Measurements from ENCODE around the gene COPS4.
"Not testable (repeated sequence)": the region's sequence is repeated elsewhere in the genome, so short reads cannot be mapped to it uniquely, and the experiment has no call there.

The COPS4 gene

DNA sequence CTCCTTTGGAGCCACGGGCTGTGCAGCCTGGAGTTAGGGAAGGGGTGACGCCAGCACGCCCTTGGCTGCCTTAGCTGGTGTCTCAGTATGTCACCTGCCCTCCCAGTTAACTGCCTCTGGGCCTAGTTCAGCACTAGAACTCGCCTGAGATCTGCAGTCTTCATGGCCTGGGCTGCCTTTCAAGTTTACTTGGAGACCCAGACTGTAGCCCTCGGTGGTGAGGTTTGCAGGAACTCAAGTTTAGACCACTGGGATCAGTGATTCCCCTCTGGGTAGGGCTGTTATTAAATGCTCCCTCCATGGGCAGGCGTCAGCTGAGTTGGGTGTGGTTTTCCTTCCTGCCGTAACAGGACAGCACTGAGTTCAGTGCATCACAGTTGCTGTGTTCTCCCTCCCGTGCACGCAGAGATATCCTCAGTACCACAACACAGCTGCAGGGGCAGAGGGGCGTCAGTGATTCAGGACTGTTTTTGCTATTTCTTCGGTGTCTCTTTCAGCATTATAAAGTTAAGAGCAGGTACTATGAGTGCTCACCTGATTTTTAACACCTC is 49.0 kb downstream of the COPS4 start:
- DNase-seq (ENCODE audit: low spot score) = no peak

DNA sequence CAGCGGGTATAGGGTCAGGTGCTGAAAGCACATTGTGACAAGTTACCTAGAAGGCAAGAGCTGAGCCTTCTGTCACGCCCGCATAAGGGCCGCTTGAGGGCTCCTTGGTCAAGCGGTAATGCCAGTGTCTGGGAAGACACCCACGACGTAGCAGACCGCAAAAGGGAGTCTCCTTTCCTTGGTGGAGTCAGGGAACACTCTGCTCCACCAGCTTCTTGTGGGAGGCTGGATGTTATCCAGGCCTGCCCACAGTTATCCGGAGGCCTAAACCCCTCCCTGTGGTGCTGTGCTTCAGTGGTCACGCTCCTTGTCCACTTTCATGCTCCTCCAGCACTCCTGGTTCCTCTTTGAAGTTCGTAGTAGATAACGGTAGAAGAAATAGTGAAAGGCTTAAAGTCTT is 50.0 kb downstream of the COPS4 start:
- DNase-seq (ENCODE audit: low spot score) = not testable (repeated sequence)

DNA sequence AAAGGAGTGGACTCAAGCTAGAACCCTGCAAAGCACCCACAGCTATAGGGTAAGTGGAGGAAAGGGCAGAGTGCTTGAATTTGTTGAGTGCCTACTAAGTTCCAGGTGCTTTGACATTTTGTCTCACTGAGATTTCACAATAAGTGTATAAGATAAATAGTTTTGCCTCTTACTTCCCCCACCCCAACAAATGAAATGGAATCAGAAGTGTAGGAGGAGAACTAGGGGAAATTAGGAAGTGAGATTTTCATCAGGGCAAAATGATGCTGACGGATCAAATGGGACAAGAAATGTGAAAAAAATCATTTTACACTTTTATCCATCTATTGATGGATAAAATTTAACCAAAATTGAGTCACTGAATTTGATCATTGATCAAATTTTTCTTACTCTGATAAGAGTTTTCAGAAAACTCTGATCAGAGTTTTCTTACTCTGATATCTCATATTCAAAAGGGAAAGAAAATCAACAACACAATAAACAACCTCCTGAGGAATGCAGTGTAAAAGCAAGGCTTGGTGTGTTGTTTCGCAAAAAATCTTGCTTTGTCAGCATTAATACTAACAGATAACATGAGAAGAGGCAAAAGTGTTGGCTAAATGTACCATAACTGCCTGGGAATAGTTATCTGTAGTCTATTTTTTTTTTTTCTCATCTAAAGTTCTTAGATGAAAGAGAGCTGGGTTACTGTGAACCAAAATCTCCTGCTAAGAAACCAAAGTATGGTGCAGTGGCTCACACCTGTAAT is 54.6 kb downstream of the COPS4 start:
- DNase-seq (ENCODE audit: low spot score) = no peak

DNA sequence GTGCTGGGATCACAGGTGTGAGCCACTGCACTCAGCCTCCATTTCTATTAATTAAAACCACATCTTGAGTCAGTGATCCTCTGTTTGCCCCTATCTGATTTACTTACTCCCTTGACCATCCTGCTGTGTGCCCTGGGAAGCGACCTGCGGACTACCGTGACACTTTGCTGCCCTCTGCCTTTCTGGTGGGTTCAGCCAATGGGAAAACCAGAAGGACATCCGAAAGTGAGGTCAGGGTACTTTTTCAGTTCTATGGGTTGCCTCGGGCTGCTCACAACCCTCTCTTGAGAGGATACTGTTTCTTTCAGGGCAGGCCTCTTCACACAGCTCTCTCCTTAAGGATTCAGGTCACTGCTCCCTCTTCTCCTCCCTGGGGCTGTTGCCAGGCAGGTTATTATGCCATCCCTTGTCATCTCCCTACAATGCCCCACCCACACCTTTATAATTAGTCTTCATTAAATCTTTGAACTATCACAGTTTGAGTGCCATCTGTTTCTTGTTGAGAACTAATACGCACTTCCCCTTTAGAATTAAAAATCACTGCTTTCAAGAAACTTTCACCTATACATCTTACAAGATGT is 58.2 kb downstream of the COPS4 start:
- DNase-seq (ENCODE audit: low spot score) = no peak

DNA sequence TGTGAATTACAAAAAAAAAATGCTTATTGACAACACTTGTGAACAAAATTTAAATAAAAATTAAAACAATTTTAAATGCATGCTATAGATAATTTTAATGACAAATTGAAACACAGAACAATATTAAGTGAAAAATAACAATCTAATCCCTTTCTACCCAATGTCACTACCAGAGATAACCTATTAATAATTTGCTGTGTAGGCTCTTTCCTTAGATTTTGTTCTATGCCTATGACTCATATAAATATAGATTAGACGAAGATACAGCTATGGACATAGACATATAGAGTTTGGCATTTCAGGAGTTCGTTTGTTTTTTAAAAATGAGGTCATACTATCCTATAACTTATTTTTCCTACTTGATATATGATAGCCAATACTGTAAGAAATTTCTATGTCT is 61.4 kb downstream of the COPS4 start:
- no peak for DNase-seq (ENCODE audit: low spot score)

- DNase-seq (ENCODE audit: low spot score) = no peak
These were observed 70.0 kb downstream of the COPS4 start for GRCh38 chr4:83104991-83105390.

GRCh38 chr4:83107631-83108030 is 72.6 kb downstream of the COPS4 start:
- no peak for DNase-seq (ENCODE audit: low spot score)

GRCh38 chr4:83108101-83108861 is 73.3 kb downstream of the COPS4 start:
- no peak for DNase-seq (ENCODE audit: low spot score)

GRCh38 chr4:83109480-83110222 is 74.7 kb downstream of the COPS4 start:
- peak; percentile 76 for DNase-seq (ENCODE audit: low spot score)

DNA sequence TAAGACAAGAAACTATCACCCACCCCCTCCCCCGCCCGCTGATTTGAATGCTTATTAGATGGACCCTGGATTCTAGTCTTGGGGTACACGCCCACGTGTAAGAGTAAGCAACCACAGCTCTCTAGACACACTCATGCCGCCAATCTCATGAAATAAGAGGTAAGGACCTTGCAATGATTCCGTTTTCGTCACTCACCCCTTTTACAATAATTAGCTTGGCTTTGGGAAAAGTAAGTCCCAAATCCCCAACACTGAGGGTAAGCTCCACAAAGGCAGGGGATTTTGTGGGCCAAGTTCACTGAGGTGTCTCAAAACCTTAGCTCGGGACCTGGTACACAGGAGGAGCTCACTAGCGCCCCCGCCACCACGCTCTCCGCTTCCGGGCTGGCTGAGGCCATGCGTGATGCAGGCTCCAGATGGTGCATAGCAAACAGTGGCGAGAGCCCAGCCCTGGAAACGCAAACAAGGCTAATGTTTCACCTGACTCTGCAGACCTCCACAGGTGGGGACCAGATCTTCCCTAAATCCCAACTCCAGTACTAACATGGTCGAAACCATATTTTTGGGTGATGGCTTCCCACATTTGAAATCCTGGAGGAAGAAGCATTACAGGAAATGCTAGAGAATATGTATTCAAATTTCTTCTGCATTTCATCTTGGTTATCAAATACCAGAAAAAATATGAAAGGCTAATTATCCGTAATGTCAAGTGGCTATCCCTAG is 75.4 kb downstream of the COPS4 start:
- peak; percentile 86 for DNase-seq (ENCODE audit: low spot score)

- DNase-seq (ENCODE audit: low spot score) = no peak
These were observed 76.2 kb downstream of the COPS4 start for GRCh38 chr4:83110970-83111750.

GRCh38 chr4:83111751-83112141 is 76.8 kb downstream of the COPS4 start:
- DNase-seq (ENCODE audit: low spot score) = not testable (repeated sequence)

DNA sequence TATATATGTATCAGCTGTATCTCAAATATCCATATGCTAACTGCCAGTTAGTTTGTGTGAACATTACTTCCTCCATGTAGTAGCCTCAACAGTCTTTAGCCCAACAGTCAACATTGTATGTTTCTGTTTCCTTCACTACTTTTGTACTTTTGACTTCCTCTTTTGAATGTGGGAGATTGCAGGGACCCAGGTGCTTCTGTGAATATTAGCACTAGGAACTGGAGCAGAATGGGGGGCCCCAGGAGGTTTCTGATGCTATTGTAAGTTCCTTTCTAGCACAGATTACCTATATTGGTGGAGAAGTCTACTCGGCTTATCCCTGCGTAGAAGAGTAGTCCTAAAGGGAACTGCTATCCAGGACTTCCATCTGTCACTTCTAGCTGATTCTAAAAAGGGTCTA is 77.2 kb downstream of the COPS4 start:
- DNase-seq (ENCODE audit: low spot score) = no peak

DNA sequence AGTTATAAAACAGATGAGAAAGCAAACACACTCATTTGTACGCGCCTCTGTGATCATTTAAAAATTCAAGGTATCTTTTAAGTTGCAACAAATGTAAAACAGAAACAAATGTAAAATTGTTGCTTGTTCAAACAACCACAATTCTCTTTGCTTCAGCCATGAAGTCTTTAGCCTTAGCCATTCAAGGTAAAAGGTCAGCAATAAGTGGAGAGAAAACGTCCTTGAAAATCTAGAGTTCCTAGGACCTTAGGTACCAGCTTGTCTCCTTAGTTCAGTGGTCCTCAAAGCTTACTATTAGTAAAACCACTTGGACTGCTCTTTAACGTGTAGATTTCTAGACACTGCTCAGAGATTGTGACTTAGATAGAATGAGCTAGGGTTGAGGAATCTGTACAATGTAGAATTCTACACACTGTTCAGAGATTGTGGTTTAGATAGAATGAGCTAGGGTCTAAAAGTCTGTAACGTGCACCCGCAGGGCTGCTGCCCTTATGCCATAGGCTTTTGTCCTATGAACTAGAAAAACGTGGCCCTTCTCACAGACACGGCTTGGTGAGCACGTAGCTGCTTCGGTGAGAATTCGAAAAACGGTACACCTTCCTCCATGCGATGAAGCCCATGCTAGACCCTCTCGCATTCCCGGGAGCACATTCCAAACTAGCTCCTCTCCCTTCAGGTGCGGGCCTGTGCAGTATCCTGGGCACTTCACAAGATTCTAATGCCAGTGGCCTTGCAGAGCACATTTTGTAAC is 77.9 kb downstream of the COPS4 start:
- no peak for DNase-seq (ENCODE audit: low spot score)

GRCh38 chr4:83113429-83113786 is 78.4 kb downstream of the COPS4 start:
- no peak for DNase-seq (ENCODE audit: low spot score)

DNA sequence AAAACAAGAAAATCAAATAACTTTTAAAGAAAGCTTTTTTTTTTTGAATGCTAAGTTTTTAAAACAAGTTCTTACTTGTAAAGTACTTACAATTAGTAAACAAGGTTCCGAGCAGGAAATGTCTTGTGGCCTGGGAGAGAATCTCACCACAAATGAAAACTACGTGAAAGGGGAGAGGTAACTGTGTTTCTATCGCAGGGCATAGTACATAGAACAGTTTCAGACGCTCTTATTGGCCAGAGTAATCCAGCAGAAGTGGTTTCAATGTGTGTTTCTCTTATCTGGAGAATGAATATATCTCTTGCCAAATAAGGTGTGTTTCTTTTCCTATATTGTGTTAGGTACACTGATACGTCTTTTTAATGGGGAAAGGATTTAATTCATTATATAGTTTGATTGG is 79.6 kb downstream of the COPS4 start, which contains the start of gene PLAC8:
PLAC8 (minus strand) TSS at position 154 of the 400 bp plus-strand sequence. CDS start 6,808 bp downstream, outside the sequence.
- no peak for DNase-seq (ENCODE audit: low spot score)

GRCh38 chr4:83115000-83115399 is 80.0 kb downstream of the COPS4 start:
- DNase-seq (ENCODE audit: low spot score) = peak; percentile 60

GRCh38 chr4:83115656-83116285 is 80.8 kb downstream of the COPS4 start:
- no peak for DNase-seq (ENCODE audit: low spot score)

DNA sequence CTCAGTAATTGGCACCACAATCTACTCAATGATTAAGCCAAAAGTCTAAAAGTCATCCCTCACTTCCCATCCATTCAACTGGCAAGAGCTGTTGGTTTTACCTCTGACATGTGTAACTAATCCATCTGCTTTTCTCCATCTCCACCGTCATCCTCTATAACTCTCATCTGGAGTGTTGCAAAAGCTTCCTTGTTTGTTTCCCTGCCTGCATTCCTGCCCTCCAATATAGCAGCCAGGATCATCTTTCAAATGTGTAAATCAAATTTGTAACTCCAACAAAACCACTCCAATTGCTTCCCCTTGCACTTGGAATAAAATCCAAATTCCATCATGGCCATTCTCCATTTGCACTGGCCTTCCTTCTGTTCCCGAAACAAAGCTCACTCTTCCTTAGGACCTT is 83.9 kb downstream of the COPS4 start:
- DNase-seq (ENCODE audit: low spot score) = peak; percentile 53
